HG03039 (cell line): ENCODE data around the gene PGGT1B.
A peak's percentile ranks its signal among the peaks of the same experiment; 100 is the strongest.

Source experiments
- ATAC-seq: cut with Tn5 transposase; IDR thresholded peaks from one replicate; pipeline ENCODE4 v1.9.1; 2021; ENCODE audit warnings: mild to moderate bottlenecking, moderate library complexity; ENCODE audit not compliant: unreplicated experiment

Gene PGGT1B

GRCh38 chr5:115184770-115185169 lies 77.9 kb downstream of the PGGT1B start:
- no peak for ATAC-seq

DNA sequence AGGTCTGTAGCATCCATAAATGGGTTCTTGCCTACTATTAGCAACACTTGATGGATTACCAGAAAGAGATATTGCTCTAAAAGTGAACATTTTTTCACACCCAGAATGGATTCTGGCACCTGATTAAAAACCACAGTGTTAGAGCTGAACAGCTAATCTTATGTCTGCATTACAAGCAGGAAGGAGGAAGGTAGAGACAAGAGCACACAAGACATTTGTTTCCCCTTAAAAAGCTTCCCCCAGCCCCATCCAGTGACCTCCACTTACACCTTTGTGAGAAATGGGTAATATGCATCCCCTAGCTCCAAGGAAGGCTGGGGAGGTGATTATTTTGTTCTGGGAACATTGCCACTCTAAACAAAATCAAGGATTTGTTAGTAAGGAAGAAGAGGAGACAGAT lies 80.9 kb downstream of the PGGT1B start:
- ATAC-seq, result no peak

GRCh38 chr5:115180165-115180709 lies 82.4 kb downstream of the PGGT1B start:
- ATAC-seq, result peak; percentile 54

DNA sequence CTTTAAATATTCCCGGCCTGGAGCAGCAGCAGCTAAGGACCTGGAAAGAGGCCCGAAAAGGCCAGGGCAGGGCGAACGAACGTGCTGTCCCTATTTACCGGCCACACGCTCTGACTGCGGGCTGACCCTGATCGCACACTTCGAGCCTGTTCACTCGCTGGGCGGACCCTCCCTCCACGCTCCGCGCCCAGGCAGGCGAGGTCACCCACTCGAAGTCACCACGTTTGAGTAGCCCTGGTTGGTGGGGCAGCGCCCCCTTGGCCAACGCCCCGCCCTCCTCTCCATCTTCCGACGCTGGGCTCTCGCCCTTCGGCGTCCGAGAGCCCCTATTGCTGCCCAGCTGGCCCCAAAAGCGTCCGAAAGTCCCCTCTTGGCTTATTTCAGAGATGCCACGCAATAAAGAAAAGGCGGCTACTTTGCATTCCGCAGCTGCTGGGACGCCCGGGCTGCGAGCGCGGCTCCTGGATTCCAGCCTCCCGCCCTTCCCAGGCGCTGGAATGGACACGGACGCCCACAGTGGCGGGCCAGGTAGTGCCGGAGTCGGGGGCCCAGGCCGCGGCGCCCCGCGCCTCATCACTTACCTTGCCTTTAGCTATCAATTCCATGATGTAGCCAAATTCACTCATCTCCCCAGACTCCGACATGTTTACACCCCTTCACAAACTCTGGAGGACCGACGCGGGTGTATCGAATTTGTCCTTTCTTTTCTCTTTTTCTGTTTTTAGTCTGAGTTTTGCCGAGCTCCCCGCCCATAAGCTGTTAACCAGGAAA lies 83.1 kb downstream of the PGGT1B start:
- ATAC-seq, result peak; percentile 31

GRCh38 chr5:115179030-115179393 lies 83.7 kb downstream of the PGGT1B start:
- ATAC-seq, result no peak

DNA sequence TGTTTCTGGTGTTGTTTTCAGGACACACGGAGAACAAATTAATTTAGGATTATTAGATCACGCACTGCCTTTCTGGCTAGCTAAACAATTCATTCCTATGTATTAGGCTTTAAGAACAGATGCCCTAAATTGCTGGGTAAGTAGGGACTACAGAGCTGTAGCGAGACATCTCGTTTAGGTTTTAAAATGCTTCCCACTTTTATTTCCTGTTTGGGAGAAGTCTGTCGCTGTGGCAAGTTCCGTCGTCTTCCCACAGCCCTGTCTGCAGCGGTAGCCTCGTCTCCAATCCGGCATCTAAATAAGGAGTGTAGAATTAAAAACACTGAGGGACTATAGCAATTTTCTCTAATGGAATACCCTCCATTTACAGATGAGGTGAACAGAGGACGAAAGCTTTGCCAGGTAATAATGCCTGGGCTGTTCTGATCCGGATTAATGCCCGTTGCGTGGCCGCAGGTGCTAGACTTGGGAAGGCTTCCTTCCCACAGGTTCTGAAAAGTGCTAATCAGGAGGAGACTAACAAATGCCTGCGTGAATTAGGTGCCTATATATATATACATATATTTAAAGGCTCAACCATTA lies 91.7 kb downstream of the PGGT1B start:
- no peak for ATAC-seq

DNA sequence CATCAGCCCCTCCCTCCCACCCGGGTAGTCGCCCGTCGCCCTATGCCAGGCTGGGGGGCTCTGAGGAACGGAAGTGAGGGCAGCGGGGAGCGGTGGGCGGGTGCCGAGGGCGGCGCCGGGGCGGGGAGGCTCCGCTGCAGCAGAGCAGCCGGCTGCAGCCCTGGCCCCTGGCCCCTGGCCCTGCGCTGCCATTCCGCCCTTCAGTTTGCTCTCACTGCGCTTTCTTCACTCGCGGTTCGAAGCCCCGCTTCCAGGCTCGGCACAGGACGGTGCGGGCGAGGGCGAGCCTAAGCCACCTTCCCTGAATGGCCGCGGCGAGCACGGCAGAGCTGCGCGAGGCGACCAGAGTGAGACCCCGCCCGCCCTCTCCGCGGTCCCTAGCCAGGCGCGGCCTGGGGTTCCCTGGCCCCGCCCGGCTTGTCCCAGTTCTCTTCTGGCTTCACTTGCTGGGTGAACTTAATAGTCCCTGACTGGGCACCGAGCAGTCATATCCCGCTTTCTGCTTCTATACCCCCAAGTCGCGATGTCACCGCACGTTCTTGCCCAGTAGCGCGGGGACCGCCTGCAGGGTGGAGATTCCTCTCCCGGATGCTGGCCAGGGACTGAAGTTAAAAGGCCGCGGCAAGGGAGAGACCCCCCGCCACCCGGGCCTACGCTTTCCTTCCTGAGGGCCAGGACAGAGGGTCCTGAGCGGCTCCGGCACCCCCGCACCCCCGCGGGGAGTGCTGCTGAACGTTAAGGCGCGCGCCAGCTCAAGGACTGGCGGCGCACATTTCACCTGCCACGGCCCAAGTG lies 92.3 kb downstream of the PGGT1B start:
- ATAC-seq, result peak; percentile 47

DNA sequence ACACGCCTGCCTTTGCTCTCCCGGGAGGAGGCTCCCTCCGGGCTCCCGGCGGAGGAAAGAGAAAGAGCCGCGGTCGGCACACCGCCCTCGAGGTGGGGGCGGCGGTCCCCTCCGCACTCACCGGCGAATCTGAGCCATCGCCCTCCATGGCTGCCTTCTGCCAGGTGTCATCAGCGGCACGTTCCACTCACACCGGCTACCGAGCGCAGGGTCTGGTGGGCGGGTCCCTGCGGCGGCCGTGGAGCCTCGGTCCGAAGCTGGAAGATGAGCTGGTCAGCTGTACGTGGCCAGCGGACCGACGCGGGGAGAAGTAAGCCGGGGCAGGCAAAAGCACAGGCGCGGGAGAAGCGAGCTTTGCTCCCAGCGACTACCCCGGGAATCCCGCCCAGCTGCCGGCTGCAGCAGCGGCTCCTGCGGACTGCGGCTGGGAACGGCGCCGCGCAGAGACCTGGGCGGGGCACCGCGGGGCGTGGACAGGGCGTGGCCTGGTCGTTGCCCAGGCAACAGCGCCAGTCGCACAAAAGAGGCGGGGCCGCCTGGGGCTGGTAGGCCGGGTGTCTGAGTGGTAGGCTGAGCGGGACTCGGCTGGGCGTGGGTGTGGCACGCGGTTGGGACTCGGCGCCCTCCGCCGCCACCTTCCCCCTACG lies 93.1 kb downstream of the PGGT1B start, which contains the start of gene TRIM36:
Gene TRIM36, minus strand, starts transcription at position 422 of the 647 bp plus-strand sequence. Its CDS starts 274 bp downstream, at position 148.
- peak; percentile 97 for ATAC-seq

GRCh38 chr5:115168829-115169486 lies 93.7 kb downstream of the PGGT1B start:
- no peak for ATAC-seq

DNA sequence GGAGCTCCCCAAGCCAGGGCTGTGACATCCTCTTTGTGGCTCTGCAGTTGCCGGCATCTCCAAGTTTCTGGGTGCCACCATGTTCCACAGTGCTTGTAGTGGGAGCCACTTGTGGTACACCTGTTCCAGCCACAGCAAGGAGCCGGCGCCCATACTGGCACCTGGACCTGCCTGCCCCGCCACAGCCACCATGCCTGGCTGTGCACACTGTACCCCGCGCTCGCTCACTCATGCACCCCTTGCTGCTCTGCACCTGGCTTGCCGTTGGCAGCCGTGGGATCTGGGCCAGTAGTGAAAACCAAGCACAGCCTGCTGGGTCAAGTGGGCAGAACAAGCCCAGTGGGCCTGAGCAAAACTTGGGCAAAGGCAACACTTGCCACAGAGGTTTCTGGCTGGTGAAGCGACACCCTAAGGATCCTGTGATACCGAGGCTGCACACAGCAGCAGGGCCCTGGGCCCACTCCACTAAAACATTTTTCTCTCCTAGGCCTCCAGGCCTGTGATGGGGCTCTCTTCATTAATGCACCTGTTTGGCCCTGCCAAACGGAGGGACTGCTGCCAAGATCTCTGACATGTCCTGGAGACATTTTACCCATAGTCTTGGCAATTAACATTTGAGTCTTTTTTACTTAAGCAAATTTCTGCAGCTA lies 95.8 kb downstream of the PGGT1B start:
- ATAC-seq, result no peak

GRCh38 chr5:115165790-115166189 lies 96.9 kb downstream of the PGGT1B start:
- no peak for ATAC-seq

- ATAC-seq, result no peak
Measured at GRCh38 chr5:115160975-115161475, 101.7 kb downstream of the PGGT1B start.
